ENCODE results near the gene COL24A1.
"Not testable (repeated sequence)": the region's sequence is repeated elsewhere in the genome, so short reads cannot be mapped to it uniquely, and the experiment has no call there.

Gene COL24A1

GRCh38 chr1:86089765-86090164 is 66.8 kb downstream of the COL24A1 start:
- Mint-ChIP-seq H3K27me3 (no peaks in the 10 kb centered on the region), H3K4me3 (no peak overlapping the region), H3K27ac (no peak overlapping the region), H3K4me1 (ENCODE audit: low read depth in 2 of 2) (no peaks in the 10 kb centered on the region), H3K9me3 (peaks cover 0 to 3% of the 10 kb centered on the region in 2 donors), H3K36me3 (ENCODE audit: insufficient read depth) (no peaks in the 10 kb centered on the region)
- DNase-seq (no peak), ATAC-seq (replicated peaks) (no peak)

GRCh38 chr1:86085741-86086409 is 70.7 kb downstream of the COL24A1 start:
- Mint-ChIP-seq H3K4me3 (no peak overlapping the region), H3K4me1 (ENCODE audit: low read depth in 2 of 2) (no peaks in the 10 kb centered on the region), H3K27me3 (no peaks in the 10 kb centered on the region), H3K36me3 (ENCODE audit: insufficient read depth) (no peaks in the 10 kb centered on the region), H3K9me3 (peaks cover 0 to 1% of the 10 kb centered on the region in 2 donors), H3K27ac (no peak overlapping the region)
- DNase-seq, result no peak
- ATAC-seq (replicated peaks), result no peak

DNA sequence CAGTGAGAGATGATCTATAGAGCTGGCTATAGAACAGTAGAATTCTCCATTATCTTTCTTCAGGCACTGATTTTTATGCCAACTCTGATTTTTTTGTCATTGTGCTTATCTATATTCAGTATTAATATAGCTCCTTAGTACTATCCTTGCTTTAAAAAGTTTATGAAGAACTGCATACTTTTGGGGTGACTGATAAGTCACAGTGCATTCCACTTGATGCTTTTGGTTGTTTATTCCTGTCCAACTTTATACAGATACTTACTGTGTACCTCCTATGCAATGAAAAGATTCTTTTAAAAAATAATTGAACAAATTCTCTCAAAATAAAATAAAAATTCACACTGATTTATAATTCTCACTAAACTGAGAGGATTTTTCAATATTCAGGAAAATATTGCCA is 71.6 kb downstream of the COL24A1 start:
- Mint-ChIP-seq H3K4me1 (ENCODE audit: low read depth in 2 of 2) (no peaks in the 10 kb centered on the region), H3K4me3 (no peak overlapping the region), H3K9me3 (peaks cover 0 to 1% of the 10 kb centered on the region in 2 donors), H3K27ac (no peak overlapping the region), H3K27me3 (no peaks in the 10 kb centered on the region), H3K36me3 (ENCODE audit: insufficient read depth) (no peaks in the 10 kb centered on the region)
- ATAC-seq (replicated peaks), result no peak
- no peak for DNase-seq

- Mint-ChIP-seq H3K4me1 (ENCODE audit: low read depth in 2 of 2) (no peaks in the 10 kb centered on the region), H3K9me3 (peaks cover 7 to 8% of the 10 kb centered on the region in 2 donors), H3K27ac (no peak overlapping the region), H3K36me3 (ENCODE audit: insufficient read depth) (no peaks in the 10 kb centered on the region), H3K4me3 (no peak overlapping the region), H3K27me3 (no peaks in the 10 kb centered on the region)
- DNase-seq (no peak), ATAC-seq (replicated peaks) (no peak)
Measured at GRCh38 chr1:86082183-86082582, 74.4 kb downstream of the COL24A1 start.

DNA sequence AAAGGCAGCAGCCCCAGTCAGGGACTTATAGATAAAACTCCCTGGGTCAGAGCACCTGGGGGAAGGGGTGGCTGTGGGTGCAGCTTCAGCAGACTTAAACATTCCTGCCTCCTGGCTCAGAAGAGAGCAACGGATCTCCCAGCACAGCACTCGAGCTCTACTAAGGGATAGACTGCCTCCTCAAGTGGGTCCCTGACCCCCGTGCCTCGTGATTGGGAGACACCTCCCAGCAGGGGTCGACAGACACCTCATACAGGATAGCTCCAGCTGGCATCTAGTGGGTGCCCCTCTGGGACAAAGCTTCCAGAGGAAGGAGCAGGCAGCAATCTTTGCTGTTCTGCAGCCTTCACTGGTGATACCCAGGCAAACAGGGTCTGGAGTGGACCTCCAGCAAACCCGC is 84.1 kb downstream of the COL24A1 start:
- not testable (repeated sequence) for H3K4me1 Mint-ChIP-seq (ENCODE audit: low read depth in 2 of 2); H3K27ac Mint-ChIP-seq; ATAC-seq (replicated peaks); DNase-seq; H3K36me3 Mint-ChIP-seq (ENCODE audit: insufficient read depth); H3K4me3 Mint-ChIP-seq; H3K27me3 Mint-ChIP-seq
- H3K9me3 Mint-ChIP-seq, result peaks cover 6 to 13% of the 10 kb centered on the region in 2 donors

GRCh38 chr1:86071870-86072269 is 84.7 kb downstream of the COL24A1 start:
- peaks cover 6 to 13% of the 10 kb centered on the region in 2 donors for H3K9me3 Mint-ChIP-seq
- not testable (repeated sequence) for H3K4me3 Mint-ChIP-seq; ATAC-seq (replicated peaks); H3K27me3 Mint-ChIP-seq; H3K36me3 Mint-ChIP-seq (ENCODE audit: insufficient read depth); H3K27ac Mint-ChIP-seq; H3K4me1 Mint-ChIP-seq (ENCODE audit: low read depth in 2 of 2); DNase-seq

DNA sequence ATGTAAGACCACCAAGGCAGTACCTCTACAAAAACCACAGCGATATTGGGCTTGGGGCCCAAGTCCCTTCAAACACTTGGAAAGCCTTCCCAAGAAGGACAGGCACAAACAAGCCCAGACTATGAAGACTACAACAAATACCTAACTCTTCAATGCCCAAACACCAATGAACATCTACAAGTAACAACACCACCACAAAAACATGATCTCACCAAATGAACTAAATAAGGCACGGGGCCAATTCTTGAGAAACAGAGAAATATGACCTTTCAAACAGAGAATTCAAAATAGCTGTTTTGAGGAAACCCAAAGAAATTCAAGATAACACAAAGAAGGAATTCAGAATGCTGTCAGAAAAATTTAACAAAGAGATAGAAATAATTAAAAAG is 86.8 kb downstream of the COL24A1 start:
- ATAC-seq (replicated peaks) (no peak), DNase-seq (no peak)
- no peaks in the 10 kb centered on the region for H3K27me3 Mint-ChIP-seq
- H3K27ac Mint-ChIP-seq, result no peak overlapping the region
- no peaks in the 10 kb centered on the region for H3K4me1 Mint-ChIP-seq (ENCODE audit: low read depth in 2 of 2)
- H3K9me3 Mint-ChIP-seq, result peaks cover 6 to 10% of the 10 kb centered on the region in 2 donors
- peaks cover 3% of the 10 kb centered on the region for H3K36me3 Mint-ChIP-seq (ENCODE audit: insufficient read depth)
- H3K4me3 Mint-ChIP-seq, result no peak overlapping the region

GRCh38 chr1:86068841-86069756 is 87.5 kb downstream of the COL24A1 start:
- DNase-seq (no peak), ATAC-seq (replicated peaks) (no peak)
- Mint-ChIP-seq H3K27me3 (no peaks in the 10 kb centered on the region), H3K36me3 (ENCODE audit: insufficient read depth) (peaks cover 3% of the 10 kb centered on the region), H3K9me3 (peaks cover 6 to 8% of the 10 kb centered on the region in 2 donors), H3K27ac (no peak overlapping the region), H3K4me3 (no peak overlapping the region), H3K4me1 (ENCODE audit: low read depth in 2 of 2) (no peaks in the 10 kb centered on the region)

GRCh38 chr1:86068271-86068721 is 88.3 kb downstream of the COL24A1 start:
- no peak for DNase-seq
- Mint-ChIP-seq H3K36me3 (ENCODE audit: insufficient read depth) (peaks cover 3% of the 10 kb centered on the region), H3K4me3 (no peak overlapping the region), H3K27ac (no peak overlapping the region), H3K27me3 (no peaks in the 10 kb centered on the region), H3K9me3 (peaks cover 6 to 8% of the 10 kb centered on the region in 2 donors), H3K4me1 (ENCODE audit: low read depth in 2 of 2) (no peaks in the 10 kb centered on the region)
- ATAC-seq (replicated peaks), result no peak

GRCh38 chr1:86067626-86068025 is 88.9 kb downstream of the COL24A1 start:
- Mint-ChIP-seq H3K27me3 (no peaks in the 10 kb centered on the region), H3K4me1 (ENCODE audit: low read depth in 2 of 2) (no peaks in the 10 kb centered on the region), H3K36me3 (ENCODE audit: insufficient read depth) (peaks cover 3% of the 10 kb centered on the region), H3K27ac (no peak overlapping the region), H3K9me3 (peaks cover 6% of the 10 kb centered on the region in 2 donors), H3K4me3 (no peak overlapping the region)
- ATAC-seq (replicated peaks) (no peak), DNase-seq (no peak)

DNA sequence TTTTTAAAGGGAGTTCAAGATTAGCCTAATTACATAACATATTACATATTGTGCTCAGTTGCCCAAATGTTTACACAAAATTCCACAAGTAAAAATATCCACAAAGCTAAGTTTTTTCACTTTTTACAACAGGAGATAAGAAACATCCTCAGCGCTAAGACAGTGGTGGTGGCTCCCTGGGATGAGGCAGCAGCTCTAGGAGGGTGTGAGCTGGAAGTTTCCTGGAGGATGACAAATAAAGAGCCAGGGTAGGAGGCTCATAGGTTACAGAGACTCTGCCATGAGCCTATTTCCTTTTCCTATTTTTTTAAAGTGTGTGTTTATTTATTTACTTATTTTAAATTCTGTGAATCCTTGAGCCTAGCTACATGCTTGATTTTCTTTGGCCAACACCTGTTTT is 91.7 kb downstream of the COL24A1 start:
- peaks cover 3% of the 10 kb centered on the region for H3K36me3 Mint-ChIP-seq (ENCODE audit: insufficient read depth)
- H3K27ac Mint-ChIP-seq, result no peak overlapping the region
- no peaks in the 10 kb centered on the region for H3K4me1 Mint-ChIP-seq (ENCODE audit: low read depth in 2 of 2)
- no peaks in the 10 kb centered on the region for H3K27me3 Mint-ChIP-seq
- ATAC-seq (replicated peaks) (no peak), DNase-seq (no peak)
- H3K4me3 Mint-ChIP-seq, result no peak overlapping the region
- H3K9me3 Mint-ChIP-seq, result peaks cover 4 to 6% of the 10 kb centered on the region in 2 donors

GRCh38 chr1:86063721-86064120 is 92.9 kb downstream of the COL24A1 start:
- Mint-ChIP-seq H3K9me3 (no peaks in the 10 kb centered on the region), H3K4me3 (no peak overlapping the region), H3K27me3 (no peaks in the 10 kb centered on the region), H3K4me1 (ENCODE audit: low read depth in 2 of 2) (no peaks in the 10 kb centered on the region), H3K27ac (no peak overlapping the region), H3K36me3 (ENCODE audit: insufficient read depth) (peaks cover 3% of the 10 kb centered on the region)
- DNase-seq, result no peak
- ATAC-seq (replicated peaks), result no peak

- Mint-ChIP-seq H3K27me3 (no peaks in the 10 kb centered on the region), H3K9me3 (no peaks in the 10 kb centered on the region), H3K27ac (no peak overlapping the region), H3K4me1 (ENCODE audit: low read depth in 2 of 2) (no peaks in the 10 kb centered on the region), H3K36me3 (ENCODE audit: insufficient read depth) (peaks cover 3% of the 10 kb centered on the region), H3K4me3 (no peak overlapping the region)
- no peak for DNase-seq
- ATAC-seq (replicated peaks), result no peak
Measured at GRCh38 chr1:86062453-86062852, 94.1 kb downstream of the COL24A1 start.

GRCh38 chr1:86061551-86061990 is 95.0 kb downstream of the COL24A1 start:
- Mint-ChIP-seq H3K4me1 (ENCODE audit: low read depth in 2 of 2) (no peaks in the 10 kb centered on the region), H3K27ac (no peak overlapping the region), H3K36me3 (ENCODE audit: insufficient read depth) (no peaks in the 10 kb centered on the region), H3K27me3 (no peaks in the 10 kb centered on the region), H3K4me3 (no peak overlapping the region), H3K9me3 (no peaks in the 10 kb centered on the region)
- DNase-seq, result no peak
- ATAC-seq (replicated peaks), result no peak
